ENCODE results near the gene PTPRCAP.
"Not testable (repeated sequence)": the region's sequence is repeated elsewhere in the genome, so short reads cannot be mapped to it uniquely, and the experiment has no call there.

The PTPRCAP gene

GRCh38 chr11:67440229-67441097 lies 3.0 kb upstream of the PTPRCAP start:
- no peak for DNase-seq

GRCh38 chr11:67439321-67440228 lies 2.1 kb upstream of the PTPRCAP start:
- DNase-seq = no peak

GRCh38 chr11:67438158-67438902 lies 848 bp upstream of the PTPRCAP start:
- no peak for DNase-seq

GRCh38 chr11:67437809-67438157 lies 301 bp upstream of the PTPRCAP start:
- no peak for DNase-seq

- no peak for DNase-seq
Observed at GRCh38 chr11:67436459-67437081, 912 bp downstream of the PTPRCAP start.

GRCh38 chr11:67435727-67436458 lies 1.6 kb downstream of the PTPRCAP start:
- no peak for DNase-seq

GRCh38 chr11:67435031-67435726 lies 2.3 kb downstream of the PTPRCAP start:
- no peak for DNase-seq

GRCh38 chr11:67434395-67434881 lies 3.0 kb downstream of the PTPRCAP start:
- no peak for DNase-seq

- no peak for DNase-seq
Observed at GRCh38 chr11:67433536-67434394, 3.7 kb downstream of the PTPRCAP start.

GRCh38 chr11:67432655-67433349 lies 4.7 kb downstream of the PTPRCAP start:
- DNase-seq = no peak

GRCh38 chr11:67431346-67432249 lies 5.9 kb downstream of the PTPRCAP start:
- DNase-seq = no peak

GRCh38 chr11:67429722-67430121 lies 7.8 kb downstream of the PTPRCAP start:
- no peak for DNase-seq

GRCh38 chr11:67429038-67429668 lies 8.3 kb downstream of the PTPRCAP start:
- DNase-seq = no peak

- peak; percentile 88 for DNase-seq
Observed at GRCh38 chr11:67428052-67429001, 9.2 kb downstream of the PTPRCAP start, which contains the start of gene RPS6KB2. Gene RPS6KB2, plus strand, starts transcription at chr11:67428494. Its CDS starts 52 bp downstream, at chr11:67428546.

GRCh38 chr11:67427364-67427859 lies 10.1 kb downstream of the PTPRCAP start:
- DNase-seq = not testable (repeated sequence)

All from NCI-H187 treated with DMSO at 0.1 percent for 48 hours (cell line).